Muscle layer of duodenum (tissue), 2 donors: ENCODE results near the gene AIRE.

Experiments used
- H3K27ac ChIP-seq: one replicate; pipeline ENCODE4 v1.7.0; 2013; ENCODE audit warnings: mild to moderate bottlenecking, low read length
- H3K27me3 ChIP-seq: one replicate; pipeline ENCODE4 v1.7.0; 2013; ENCODE audit warnings: low read depth, mild to moderate bottlenecking, control low read depth, low read length
- H3K36me3 ChIP-seq, 2 donors: one replicate each; pipeline ENCODE4 v1.7.0; 2013; ENCODE audit warnings: low read length in 2 of 2, control low read depth in 1 of 2, mild to moderate bottlenecking in 1 of 2; ENCODE audit not compliant: insufficient read depth in 2 of 2, control insufficient read depth in 1 of 2
- H3K4me1 ChIP-seq, 2 donors: one replicate each; pipeline ENCODE4 v1.7.0; 2013; ENCODE audit warnings: low read length in 2 of 2, mild to moderate bottlenecking in 2 of 2, control low read depth in 1 of 2, moderate library complexity in 1 of 2; ENCODE audit not compliant: insufficient read depth in 2 of 2, control insufficient read depth in 1 of 2
- H3K4me3 ChIP-seq, 2 donors: one replicate each; pipeline ENCODE4 v1.7.0; 2013; ENCODE audit warnings: low read length in 2 of 2, low read depth in 1 of 2, mild to moderate bottlenecking in 1 of 2
- H3K9me3 ChIP-seq, 2 donors: one replicate each; pipeline ENCODE4 v1.7.0; 2013; ENCODE audit warnings: low read length in 2 of 2, control low read depth in 1 of 2, mild to moderate bottlenecking in 1 of 2; ENCODE audit not compliant: control insufficient read depth in 1 of 2
- donor health status: healthy.

Gene AIRE

DNA sequence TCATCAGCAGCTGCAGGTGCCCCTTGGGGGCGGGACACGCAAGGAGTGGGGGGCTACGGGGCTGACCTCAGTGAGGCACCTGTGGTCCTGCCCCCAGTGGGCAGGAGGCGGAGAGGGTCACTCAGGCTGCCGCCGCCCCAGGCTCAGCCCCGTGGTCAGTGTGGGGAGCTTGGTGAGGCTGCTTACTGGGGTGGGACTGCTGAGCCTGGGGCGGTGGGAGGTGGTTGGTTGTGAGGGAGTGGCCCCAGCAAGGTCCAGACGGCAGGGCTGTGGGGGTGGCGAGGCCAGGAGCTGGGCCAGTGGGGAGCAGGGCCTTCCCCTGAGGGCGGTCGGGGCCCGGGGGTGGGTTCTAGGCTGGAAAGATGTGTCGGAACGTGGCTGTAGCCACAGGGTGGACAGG, 28.5 kb downstream of the AIRE start:
- Histone ChIP-seq H3K9me3 (no peaks in the 10 kb centered on the region), H3K4me3 (no peak overlapping the region), H3K27me3 (no peaks in the 10 kb centered on the region), H3K36me3 (peaks cover 13 to 78% of the 10 kb centered on the region in 2 donors), H3K27ac (no peak overlapping the region), H3K4me1 (no peaks in the 10 kb centered on the region)

DNA sequence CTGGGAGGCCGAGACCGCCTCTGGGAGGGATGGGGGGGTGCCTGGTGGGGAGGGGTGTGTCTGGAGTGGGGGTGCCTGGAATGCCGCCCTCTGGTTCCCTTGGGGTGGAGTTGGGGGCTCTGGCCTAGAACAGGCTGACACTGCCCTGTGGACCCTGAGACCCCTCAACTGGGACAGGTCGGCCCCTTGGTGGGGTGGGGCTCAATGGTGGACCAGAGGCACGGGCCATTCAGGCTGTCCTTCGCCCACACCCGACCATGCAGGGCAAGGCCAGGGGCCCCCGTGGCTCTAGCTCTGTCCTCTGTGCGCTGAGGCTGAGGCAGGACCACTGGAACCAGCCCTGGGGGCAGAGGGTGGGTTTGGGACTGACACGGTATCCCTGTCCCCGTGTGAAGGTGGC, 28.9 kb downstream of the AIRE start:
- no peak overlapping the region for H3K4me3 ChIP-seq
- H3K27ac ChIP-seq: no peak overlapping the region
- no peaks in the 10 kb centered on the region for H3K27me3 ChIP-seq
- H3K36me3 ChIP-seq: peaks cover 13 to 82% of the 10 kb centered on the region in 2 donors
- no peaks in the 10 kb centered on the region for H3K9me3 ChIP-seq
- H3K4me1 ChIP-seq: no peaks in the 10 kb centered on the region

DNA sequence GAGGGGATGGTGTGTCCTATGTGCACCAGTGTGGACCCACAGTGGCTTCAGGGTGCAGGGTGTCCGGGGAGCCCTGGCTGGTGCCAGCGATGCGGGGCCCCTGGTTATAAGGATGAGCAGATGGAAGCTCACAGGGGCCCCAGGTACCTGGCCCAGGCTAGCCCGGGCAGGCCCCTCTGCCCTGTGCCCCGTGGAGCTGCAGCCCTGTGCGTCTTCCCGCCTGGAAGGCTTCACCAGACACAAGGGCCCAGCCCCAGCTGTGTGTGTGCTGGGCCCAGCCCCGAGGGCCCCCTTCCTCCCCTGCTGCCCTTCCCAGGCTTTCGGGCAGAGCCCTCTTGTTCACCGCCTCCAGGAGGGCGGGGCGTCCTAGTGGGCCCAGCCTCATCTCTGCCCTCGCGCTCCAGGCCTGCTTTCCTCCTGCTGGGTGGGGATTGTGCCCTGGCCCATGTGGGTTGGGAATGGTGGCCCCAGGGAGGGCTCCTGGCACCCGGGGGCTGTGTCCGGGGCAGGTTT, 30.1 kb downstream of the AIRE start:
- Histone ChIP-seq H3K27me3 (no peaks in the 10 kb centered on the region), H3K4me1 (no peaks in the 10 kb centered on the region), H3K4me3 (no peak overlapping the region), H3K9me3 (no peaks in the 10 kb centered on the region), H3K27ac (no peak overlapping the region), H3K36me3 (peaks cover 10 to 80% of the 10 kb centered on the region in 2 donors)

DNA sequence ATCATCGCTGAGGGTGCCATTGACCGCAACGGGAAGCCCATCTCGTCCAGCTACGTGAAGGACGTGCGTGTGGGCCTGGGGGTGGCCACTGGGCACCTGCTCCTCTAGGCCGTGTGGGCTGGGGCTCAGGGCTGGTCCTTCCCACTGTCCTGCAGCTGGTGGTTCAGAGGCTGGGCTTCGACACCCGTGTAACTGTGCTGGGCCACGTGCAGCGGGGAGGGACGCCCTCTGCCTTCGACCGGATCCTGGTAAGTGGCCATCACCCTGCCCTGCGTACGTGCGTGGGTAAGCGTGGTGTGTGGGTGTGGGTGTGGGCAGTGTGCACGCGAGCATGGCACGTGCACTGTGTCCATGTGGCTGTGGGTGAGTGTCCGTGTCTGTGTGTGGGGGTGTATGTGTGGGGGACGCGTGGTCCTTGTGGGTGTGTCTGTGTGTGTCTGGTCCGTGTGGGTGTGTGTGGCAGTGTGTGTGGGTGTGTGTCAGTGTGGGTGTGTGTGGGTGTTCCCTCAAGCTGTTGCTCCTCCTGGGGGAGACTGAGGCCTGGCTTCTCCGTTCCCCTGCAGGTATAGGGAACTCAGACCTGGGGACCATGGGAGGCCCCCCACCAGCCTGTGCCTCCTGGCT, 30.7 kb downstream of the AIRE start:
- H3K4me1 ChIP-seq: no peaks in the 10 kb centered on the region
- H3K9me3 ChIP-seq: no peaks in the 10 kb centered on the region
- no peaks in the 10 kb centered on the region for H3K27me3 ChIP-seq
- H3K36me3 ChIP-seq: peaks cover 4 to 76% of the 10 kb centered on the region in 2 donors
- H3K4me3 ChIP-seq: no peak overlapping the region
- no peak overlapping the region for H3K27ac ChIP-seq

DNA sequence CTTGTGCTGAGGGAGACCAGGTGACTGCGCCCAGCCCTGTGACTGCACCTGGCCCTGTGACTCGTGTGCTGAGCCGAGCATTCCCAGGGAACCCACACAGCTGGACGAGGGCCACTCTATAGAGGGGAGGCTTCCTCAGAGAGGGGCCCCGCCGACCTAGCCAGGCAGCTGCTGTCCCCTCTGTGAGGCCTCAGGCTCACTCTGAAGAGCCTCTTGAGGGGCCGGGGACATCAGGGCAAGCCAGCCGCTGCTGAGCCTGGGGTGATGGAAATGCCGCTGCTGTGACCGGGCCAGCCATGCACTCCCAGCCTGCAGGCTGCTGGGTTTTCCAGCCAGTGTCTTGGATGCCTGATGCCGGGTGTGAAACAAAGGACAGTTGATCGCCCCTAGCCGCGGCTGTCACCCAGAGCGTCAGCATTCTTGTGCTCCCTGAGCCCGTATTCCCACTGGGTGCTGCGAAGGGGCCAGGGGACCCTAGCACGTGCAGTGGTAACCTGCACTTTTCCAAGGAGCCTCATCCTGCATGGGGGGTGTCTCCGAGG, 31.6 kb downstream of the AIRE start:
- Histone ChIP-seq H3K27ac (no peak overlapping the region), H3K4me3 (no peak overlapping the region), H3K27me3 (no peaks in the 10 kb centered on the region), H3K9me3 (no peaks in the 10 kb centered on the region), H3K4me1 (no peaks in the 10 kb centered on the region), H3K36me3 (peaks cover 3 to 72% of the 10 kb centered on the region in 2 donors)

DNA sequence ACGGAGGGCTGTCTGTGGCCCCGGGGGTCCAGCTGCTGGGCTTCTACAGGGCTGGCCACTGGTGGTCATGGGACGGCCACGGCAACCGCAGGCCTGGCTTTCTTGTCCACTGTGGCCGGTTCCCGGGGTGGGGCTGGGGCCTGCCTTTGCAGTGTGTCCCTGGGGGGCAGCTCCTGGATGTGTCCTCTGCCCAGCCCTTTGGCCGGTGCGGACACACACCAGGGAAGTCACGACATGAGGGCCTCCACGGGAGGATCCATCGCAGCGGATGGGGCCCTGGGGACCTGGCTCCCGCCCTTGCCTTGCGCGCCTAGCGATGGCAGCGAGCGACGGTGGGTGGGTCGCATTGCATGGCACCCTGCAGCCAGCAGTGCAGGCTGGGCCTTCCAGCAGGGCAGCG, 32.2 kb downstream of the AIRE start:
- peaks cover 4 to 72% of the 10 kb centered on the region in 2 donors for H3K36me3 ChIP-seq
- no peak overlapping the region for H3K4me3 ChIP-seq
- no peak overlapping the region for H3K27ac ChIP-seq
- no peaks in the 10 kb centered on the region for H3K9me3 ChIP-seq
- H3K4me1 ChIP-seq: no peaks in the 10 kb centered on the region
- no peaks in the 10 kb centered on the region for H3K27me3 ChIP-seq

DNA sequence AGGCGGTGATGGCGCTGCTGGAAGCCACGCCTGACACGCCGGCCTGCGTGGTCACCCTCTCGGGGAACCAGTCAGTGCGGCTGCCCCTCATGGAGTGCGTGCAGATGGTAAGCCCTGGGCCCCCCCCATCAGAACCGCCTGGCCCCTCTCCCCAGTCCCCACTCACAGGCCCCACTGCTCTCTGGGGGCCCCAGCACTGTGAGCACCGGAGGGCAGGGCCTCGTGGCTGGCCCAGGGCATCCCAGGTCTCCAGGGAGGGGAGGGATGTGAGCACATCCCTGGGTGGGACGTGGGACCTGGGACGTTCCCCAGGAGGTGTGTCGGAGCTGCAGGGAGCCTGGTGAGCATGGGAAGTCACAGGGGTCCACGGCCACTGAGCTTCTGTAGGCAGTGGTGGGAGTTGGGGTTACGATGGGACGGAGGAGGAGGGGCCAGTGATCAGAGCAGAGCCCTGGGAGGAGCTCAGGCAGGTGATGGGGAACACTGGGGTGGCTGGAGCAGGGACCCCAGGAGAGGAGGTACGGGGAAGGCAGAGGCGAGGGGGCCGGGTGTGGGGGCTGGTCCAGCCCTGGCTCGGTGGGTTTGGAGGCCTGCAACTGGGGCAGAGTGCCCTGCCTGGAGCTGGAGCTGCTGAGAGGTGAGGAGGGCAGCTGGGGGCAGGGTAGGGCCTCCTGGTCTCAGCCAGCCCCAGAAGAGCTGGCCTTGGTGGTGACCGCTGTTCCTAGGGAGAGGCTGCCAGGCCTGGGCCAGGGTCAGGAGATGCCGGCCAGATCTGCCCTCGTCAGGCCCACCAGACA, 33.0 kb downstream of the AIRE start:
- Histone ChIP-seq H3K27me3 (no peaks in the 10 kb centered on the region), H3K36me3 (peaks cover 4 to 72% of the 10 kb centered on the region in 2 donors), H3K4me3 (no peak overlapping the region), H3K9me3 (no peaks in the 10 kb centered on the region), H3K4me1 (no peaks in the 10 kb centered on the region), H3K27ac (no peak overlapping the region)

DNA sequence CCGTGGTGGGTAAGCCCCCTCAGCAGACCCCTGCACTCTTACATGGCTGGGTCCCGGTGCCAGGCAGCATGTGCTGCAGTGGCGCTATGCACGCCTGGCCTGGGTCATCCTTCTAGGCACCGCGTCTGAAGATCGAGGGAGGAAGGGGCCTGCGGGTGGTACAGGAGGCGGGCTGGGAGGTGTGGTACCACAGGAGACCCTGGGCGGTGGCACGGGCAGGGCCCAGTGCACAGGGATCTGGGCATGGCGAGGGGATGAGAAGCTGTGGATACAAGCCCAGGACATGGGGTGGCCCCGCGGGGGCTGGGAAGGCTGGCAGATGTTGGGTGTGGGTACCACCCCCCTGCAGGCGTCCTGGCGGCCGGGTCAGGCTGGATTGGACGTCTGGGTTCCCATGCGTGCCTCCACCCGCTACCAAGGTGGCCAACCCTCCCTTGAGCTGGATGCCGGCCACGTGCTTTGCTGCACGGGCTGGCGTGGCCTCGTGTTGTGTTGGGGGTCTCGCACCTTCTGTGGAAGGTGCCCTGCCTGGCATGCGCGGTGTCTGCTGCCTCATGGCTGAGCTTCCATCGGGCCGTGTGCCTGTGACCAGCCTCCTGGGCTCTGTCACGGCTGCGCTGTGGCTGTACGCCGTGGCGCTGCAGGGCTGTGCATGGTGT, 33.9 kb downstream of the AIRE start:
- Histone ChIP-seq H3K27ac (no peak overlapping the region), H3K9me3 (no peaks in the 10 kb centered on the region), H3K36me3 (peaks cover 4 to 75% of the 10 kb centered on the region in 2 donors), H3K4me3 (no peak overlapping the region), H3K27me3 (no peaks in the 10 kb centered on the region), H3K4me1 (no peaks in the 10 kb centered on the region)

DNA sequence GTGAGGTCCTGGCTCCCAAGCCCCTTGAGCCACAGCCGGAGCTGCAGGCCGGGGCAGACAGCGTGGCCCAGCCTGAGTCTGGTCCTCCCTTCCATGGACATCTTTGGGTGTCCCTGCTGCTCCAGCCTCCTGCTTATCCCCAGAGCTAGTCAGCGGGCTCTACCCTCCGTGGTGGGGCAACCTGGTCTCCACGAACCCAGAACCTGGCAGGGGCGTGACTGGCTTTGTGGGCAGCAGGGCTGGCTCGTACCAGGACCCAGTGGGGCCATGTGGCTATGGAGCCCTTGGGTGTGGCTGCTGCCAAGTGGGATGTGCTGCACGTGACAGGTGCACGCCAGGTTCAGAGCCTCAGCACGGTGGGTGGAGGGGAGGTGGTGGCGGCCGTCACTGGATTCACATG, 35.2 kb downstream of the AIRE start:
- Histone ChIP-seq H3K4me1 (no peaks in the 10 kb centered on the region), H3K27ac (no peak overlapping the region), H3K27me3 (no peaks in the 10 kb centered on the region), H3K9me3 (no peaks in the 10 kb centered on the region), H3K36me3 (peaks cover 4 to 87% of the 10 kb centered on the region in 2 donors), H3K4me3 (no peak overlapping the region)

DNA sequence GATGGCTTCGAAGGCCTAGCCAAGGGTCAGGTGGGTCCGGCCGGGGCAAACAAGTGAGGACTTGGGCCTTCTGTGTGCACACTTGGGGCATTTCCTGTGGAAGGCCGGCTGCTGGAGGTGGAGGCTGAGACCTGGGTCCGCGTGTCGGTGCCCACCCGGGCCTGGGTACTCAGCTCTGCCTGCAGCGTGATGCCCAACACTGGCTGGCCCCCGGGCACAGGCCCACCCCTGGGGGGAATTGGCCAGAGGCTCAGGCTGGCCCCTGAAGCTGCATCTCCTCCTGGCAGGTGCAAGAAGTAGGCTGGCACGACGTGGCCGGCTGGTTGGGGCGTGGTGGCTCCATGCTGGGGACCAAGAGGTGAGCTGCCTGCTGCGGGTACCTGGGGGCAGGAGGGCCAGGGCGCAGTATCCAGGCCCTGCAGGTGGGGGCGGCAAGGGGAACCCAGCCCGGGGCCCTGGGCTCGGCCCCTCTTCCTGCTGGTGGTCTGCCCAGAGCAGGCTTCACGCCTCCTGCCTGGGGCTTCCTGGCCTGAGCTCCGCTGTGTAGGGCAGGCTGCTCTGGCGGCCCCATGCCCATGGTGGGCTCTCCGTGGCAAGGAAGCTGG, 36.3 kb downstream of the AIRE start:
- Histone ChIP-seq H3K36me3 (peaks cover 4 to 84% of the 10 kb centered on the region in 2 donors), H3K27ac (no peak overlapping the region)

More for the DNA sequence above, 36.3 kb downstream of the AIRE start:
- no peaks in the 10 kb centered on the region for H3K9me3 ChIP-seq
- no peak overlapping the region for H3K4me3 ChIP-seq
- H3K4me1 ChIP-seq: no peaks in the 10 kb centered on the region
- no peaks in the 10 kb centered on the region for H3K27me3 ChIP-seq
